ENCODE results near the gene SCAMP5. TPM values are rescaled to one million over a fixed set of nuclear protein-coding genes. Genes with fewer than 3 reads are reported as not detected.

Gene SCAMP5
- total and polyA plus RNA-seq, 2 of the 4 experiments (the other 2 are of a cell fraction), result 0.36 to 1.6 TPM

GRCh38 chr15:75059607-75060006 is 64.2 kb downstream of the SCAMP5 start:
- H3K4me1 ChIP-seq (ENCODE audit: control insufficient read depth, insufficient read depth, low read length), result no peaks in the 10 kb centered on the region; the same call in 1 of the 2 replicates
- WGBS, 2 experiments (ENCODE audit: extremely low coverage in 2 of 2, insufficient read length in 1 of 2), result 100% methylated on average over 1 of the region's 5 CpGs; no CpG with 5 or more reads in 1 of the 2 experiments
- H3K79me1 ChIP-seq (ENCODE audit: low read depth in 1 of 2, low read length in 2 of 2), result no peaks in the 10 kb centered on the region; a peak in 1 of 4 replicates
- no peak overlapping the region for H2BK120ac ChIP-seq (ENCODE audit: low read depth, low read length)
- H3K9me3 ChIP-seq (ENCODE audit: control insufficient read depth, insufficient read depth, low read length), result no peaks in the 10 kb centered on the region
- H3K4me2 ChIP-seq (ENCODE audit: low read depth, low read length), result no peak overlapping the region
- no peak overlapping the region for H3K14ac ChIP-seq (replicated peaks; ENCODE audit: low read depth, low read length)
- no peaks in the 10 kb centered on the region for H3K36me3 ChIP-seq (ENCODE audit: control insufficient read depth, insufficient read depth, low read length)
- no peak overlapping the region for H2AK9ac ChIP-seq (replicated peaks; ENCODE audit: low read depth, low read length, poor library complexity)
- dilution Hi-C loops (cut with HindIII; ENCODE audit: low sequenced_read_pairs, unreplicated experiment), result no loop called here
- no peak overlapping the region for H3K4ac ChIP-seq (ENCODE audit: low read depth, low read length)
- DNase-seq (no peak), ATAC-seq (ENCODE audit: low read depth) (no peak)
- no peak overlapping the region for H3K9ac ChIP-seq (ENCODE audit: low read depth, low read length)
- intact Hi-C loops (cut with micrococcal nuclease), result no loop called here
- no peak overlapping the region for H4K5ac ChIP-seq (ENCODE audit: low read depth, low read length)
- H3K18ac ChIP-seq (ENCODE audit: low read depth, low read length), result no peak overlapping the region
- no peaks in the 10 kb centered on the region for H4K20me1 ChIP-seq (ENCODE audit: insufficient read depth, low read length)
- no peak overlapping the region for H4K91ac ChIP-seq (ENCODE audit: insufficient read depth, low read depth, low read length)
- no TSS peak for BruUV-seq (replicated peaks)
- no peak overlapping the region for H3K56ac ChIP-seq (ENCODE audit: extremely low read depth, insufficient read depth, low read length)
- no peak overlapping the region for H3K4me3 ChIP-seq (ENCODE audit: insufficient read depth, low read depth, low read length)
- H2BK20ac ChIP-seq (ENCODE audit: low read depth, low read length), result no peak overlapping the region
- in situ Hi-C loops (cut with MboI; ENCODE audit: low sequenced_read_pairs), result no loop called here
- no peaks in the 10 kb centered on the region for H3K27me3 ChIP-seq (ENCODE audit: control insufficient read depth, insufficient read depth, low read length)
- TF ChIP-seq MAZ (IDR thresholded peaks at IDR 0.05; ENCODE audit: borderline replicate concordance, low read depth, low read length) (no peak), NFE2L2 (IDR thresholded peaks at IDR 0.05; ENCODE audit: low read depth, low read length) (no peak), MXI1 (IDR thresholded peaks at IDR 0.05; ENCODE audit: borderline replicate concordance, low read depth, low read length) (no peak), RCOR1 (IDR thresholded peaks at IDR 0.05; ENCODE audit: insufficient replicate concordance, low read length) (no peak), CHD1 (IDR thresholded peaks at IDR 0.05; ENCODE audit: low read depth, low read length) (no peak), BHLHE40 (IDR thresholded peaks at IDR 0.05; ENCODE audit: low read depth, low read length) (no peak), CEBPB (IDR thresholded peaks at IDR 0.05; ENCODE audit: low read depth, low read length) (no peak), MAFK (IDR thresholded peaks at IDR 0.05; ENCODE audit: low read depth, low read length) (no peak), POLR2A (IDR thresholded peaks at IDR 0.05; ENCODE audit: low read depth, low read length) (no peak), USF2 (IDR thresholded peaks at IDR 0.05; ENCODE audit: low read depth, low read length) (no peak)
- H2BK15ac ChIP-seq (ENCODE audit: low read depth, low read length), result no peak overlapping the region
- H2BK5ac ChIP-seq (ENCODE audit: low read depth, low read length, poor library complexity, severe bottlenecking), result no peak overlapping the region
- ChIA-PET CTCF (no interaction called here), POLR2A (ENCODE audit: unreplicated experiment) (no interaction called here)
- no peak overlapping the region for H3K27ac ChIP-seq (ENCODE audit: insufficient read depth, low read length)
- H2AK5ac ChIP-seq (ENCODE audit: low read depth, low read length), result no peak overlapping the region
- no peak overlapping the region for H3K23ac ChIP-seq (ENCODE audit: low read depth, low read length)
- no peaks in the 10 kb centered on the region for H3K9me1 ChIP-seq (ENCODE audit: insufficient read depth, low read length)
- no peak overlapping the region for H2AFZ ChIP-seq (replicated peaks; ENCODE audit: low read length, poor library complexity)
- H4K8ac ChIP-seq (ENCODE audit: low read depth in 2 of 2, low read length in 2 of 2), result no peak overlapping the region
